ENCODE results near the gene ARHGAP12. TPM values are rescaled to one million over a fixed set of nuclear protein-coding genes. Genes with fewer than 3 reads are reported as not detected.

Gene ARHGAP12
- polyA plus RNA-seq, 5 donors = 26.3 to 45.5 (median 39.8) TPM

DNA sequence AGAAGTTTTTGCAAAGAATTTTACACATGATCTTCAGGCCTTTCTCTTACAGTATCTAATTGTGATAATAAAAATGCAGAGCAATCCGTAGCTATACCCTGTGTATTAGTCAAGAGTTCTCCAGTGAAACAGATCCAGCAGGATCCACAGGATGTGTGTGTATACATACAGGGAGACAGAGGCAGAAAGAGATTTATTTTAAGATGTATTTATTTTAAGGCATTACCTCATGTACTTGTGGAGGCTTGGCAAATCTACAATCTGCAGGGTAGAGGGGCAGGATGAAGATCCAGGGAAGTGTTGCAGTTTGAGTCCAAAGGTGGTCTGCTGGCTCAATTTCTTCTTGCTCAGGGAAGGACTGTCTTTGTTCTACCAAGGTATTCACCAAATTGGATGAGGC, 41.7 kb downstream of the ARHGAP12 start:
- DNase-seq = no peak

DNA sequence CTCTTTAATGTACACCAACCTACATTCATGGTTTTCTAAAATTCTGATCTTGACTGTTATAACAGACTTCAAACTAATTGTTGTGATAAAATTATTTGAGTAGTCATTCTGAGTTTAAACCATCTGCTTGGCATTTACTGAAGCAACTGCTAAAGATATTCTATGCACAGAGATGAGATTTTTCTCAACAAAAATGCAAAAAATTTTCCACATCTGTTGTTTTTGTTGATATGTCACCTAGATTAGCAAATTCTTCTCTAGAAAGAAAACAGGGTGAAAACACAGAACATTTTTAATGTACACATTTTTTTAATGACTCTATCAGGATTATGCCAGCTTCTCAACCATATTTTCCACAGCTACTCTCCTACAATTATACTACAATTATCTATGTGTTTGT, 42.7 kb downstream of the ARHGAP12 start:
- no peak for DNase-seq

DNA sequence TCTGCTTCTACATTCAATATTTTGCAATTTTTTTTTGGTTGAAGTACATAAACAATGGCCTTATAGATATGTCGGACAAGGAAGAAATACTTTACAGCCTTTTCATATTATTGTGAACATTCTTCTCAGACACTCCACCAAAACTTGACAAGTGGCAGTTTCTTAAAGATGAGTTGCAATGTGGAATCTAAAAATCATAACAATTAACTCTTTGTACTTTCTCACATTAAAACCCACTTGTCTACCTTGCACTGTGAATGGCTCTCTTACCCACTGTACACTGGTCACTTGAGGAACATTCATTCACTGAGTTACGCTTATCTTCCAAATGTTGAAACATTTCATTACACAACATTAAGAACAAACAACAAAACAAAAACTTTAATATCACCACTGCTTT, 44.2 kb downstream of the ARHGAP12 start:
- no peak for DNase-seq

DNA sequence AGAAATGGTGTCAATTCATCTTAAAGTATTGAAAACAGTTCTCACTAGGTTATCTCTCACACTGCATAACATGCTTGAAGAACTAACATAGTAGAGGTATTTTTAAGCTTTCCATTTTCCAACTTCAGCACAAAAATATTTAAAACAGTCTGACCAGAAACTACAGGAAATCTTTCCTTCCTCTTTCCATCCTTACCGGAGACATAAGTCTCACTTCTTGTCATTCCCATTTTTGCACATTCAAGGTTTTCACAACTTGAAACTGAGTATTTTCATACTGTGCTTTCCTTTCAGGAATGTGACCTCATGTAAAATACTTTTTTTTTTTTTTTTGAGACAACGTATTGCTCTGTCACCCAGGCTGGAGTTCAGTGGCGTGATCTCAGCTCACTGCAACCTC, 45.2 kb downstream of the ARHGAP12 start:
- DNase-seq = no peak

DNA sequence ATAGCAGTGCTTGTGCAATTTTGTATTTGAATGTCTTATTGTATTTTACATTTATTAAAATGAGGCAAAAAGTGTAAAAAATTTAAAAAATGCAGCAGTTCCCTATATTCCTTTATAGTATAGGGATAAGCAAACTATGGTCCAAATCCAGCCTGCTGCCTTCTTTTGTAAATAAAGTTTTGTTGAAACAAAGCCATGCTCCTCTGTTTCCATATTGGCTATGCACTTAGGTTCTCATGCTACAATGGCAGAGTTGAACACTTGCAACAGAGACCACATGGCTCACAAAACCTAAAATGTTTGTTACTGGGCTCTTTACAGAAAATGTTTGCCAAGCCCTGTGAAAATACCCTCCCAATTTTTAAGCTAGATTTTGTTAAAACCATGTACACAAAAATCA, 50.1 kb downstream of the ARHGAP12 start:
- DNase-seq = no peak

DNA sequence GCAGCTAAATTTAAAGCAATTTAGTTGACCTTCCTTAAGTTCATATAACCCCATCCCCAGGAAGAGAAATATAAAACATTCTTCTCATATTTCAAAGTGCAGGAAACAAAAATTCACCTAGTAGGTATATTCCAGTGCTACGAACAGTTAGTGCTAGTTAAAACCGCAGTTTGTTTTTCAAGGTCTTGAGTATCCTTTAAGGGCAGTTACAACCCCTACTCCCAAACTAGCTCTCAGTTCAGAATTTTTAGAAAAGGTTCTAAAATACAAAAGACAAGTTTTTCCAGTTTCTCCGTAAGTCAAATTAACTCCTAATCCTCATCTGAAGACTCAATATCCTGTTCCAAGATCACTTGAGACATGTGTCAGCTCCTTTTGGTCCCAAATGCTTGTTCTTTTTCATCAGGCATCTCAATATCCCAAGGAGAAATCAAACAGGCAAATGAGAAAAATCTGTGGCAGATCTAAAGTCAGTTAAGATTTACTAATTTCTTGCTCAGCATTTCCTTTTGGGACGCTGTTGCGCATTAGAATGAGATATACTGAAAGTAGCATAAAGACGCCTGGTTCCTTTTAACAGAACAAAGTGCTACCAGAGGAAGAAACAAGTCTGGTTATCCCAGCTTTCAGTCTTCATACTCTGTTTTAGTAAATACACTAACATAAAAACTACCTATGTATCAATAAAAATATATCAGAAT, 51.8 kb downstream of the ARHGAP12 start:
- no peak for DNase-seq

DNA sequence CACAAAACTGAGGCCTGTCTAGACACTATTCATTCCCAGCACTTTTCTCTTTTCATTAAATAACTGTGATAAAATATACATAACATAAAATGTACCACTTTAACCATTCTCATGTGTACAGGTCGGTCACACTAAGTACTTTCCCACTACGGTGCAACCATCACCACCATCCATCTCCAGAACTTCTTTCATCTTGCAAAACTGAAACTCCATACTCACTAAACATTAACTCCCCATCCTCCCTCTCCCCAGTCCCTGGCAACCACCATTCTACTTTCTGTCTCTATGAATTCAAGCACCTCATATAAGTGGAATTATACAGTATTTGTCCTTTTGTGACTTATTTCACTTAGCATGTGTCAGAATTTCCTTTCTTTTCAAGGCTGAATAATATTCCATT, 53.0 kb downstream of the ARHGAP12 start:
- DNase-seq = no peak

DNA sequence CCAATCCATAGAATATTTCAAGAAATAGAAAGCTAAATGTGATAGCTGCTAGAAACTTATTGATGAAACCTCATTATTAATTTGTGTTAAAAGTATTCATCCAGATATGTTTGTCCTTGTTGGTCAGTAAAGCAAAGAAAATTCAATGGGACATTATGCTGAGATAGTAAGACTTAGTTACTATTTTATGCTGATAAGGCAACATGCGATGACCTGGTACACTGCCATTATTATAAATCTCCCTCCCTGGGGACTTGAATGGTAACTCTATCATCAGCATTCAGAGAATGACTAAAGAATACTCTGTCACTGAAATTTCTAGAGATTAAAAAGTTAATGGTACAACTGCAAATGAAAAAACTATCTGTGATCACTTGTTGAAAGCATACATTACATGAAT, 54.9 kb downstream of the ARHGAP12 start:
- DNase-seq = no peak

DNA sequence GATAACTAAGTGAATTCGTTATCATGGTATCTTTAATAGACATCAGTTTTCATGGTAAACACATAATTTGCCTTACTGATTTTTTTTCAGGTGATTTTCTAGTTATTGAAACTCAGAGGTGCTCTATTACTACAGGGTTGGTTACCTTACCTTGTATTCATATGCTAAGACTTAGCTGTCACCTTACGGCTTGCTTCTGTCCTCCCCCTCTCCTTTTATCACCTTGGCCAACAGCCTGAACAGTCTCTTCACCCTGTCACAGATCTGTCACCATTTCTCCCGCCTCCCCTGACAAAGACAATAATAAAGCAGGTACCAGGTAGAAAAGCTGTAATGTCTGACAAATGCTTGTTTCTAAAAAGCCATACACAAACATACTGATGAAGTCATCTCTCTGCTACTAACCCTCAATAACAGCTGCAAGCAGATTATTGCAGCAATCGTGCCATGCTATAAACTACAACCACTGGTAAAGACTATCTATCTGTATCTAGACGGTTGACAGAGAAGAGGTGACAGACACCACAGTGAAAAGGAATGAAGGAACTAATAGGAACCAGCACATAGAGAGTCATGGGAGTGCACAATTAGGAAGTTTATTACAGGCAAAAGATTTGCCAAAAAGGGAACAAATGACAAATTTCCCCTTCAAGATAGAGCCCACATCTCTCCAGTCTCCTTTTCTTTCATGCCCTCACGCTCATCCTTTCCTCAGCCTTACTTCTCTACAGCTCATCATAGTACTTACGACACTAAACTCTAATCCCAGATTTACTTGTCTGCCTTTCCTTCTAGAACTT, 57.2 kb downstream of the ARHGAP12 start:
- no peak for DNase-seq

DNA sequence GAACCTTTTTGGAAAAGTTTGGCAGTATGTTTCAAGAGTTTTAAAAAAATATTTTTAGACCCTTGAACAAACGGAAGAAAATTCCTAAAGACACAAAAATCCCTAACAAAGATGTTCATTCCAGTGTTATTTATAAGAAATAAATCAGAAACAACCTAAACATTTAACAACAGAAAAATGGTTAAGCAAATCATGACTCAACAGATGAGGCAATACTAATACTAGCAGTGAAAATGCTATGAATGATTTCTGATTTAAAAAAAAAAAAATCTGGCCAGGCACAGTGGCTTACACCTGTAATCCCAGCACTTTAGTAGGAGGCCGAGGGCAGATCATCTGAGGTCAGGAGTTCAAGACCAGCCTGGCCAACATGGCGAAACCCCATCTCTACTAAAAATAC, 61.0 kb downstream of the ARHGAP12 start:
- DNase-seq = no peak

DNA sequence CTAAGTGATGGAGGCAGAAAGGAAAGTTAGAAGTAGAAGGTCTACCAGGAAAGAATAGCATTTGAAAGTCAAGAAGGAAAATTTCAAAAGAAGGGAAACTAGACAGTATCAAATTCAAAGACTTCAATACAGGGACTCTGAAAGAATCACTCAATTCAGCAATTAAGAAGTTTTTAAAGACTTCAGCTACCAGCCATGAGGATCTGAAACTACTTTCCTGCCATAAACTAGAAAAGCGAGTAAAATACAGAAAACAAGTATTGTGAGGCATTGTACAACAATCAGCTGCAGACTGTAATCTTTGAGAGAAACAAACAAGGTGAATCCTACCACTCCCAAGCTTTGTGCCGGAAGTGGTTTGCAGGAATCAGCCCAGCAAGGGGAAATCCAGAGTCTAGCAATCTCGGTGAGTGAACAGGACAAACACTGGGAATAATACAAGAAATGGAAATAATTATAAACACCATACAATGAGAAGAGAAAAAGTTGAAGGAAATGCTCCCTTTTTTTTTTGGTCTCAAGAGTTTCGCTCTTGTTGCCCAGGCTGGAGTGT, 62.4 kb downstream of the ARHGAP12 start:
- DNase-seq = no peak

DNA sequence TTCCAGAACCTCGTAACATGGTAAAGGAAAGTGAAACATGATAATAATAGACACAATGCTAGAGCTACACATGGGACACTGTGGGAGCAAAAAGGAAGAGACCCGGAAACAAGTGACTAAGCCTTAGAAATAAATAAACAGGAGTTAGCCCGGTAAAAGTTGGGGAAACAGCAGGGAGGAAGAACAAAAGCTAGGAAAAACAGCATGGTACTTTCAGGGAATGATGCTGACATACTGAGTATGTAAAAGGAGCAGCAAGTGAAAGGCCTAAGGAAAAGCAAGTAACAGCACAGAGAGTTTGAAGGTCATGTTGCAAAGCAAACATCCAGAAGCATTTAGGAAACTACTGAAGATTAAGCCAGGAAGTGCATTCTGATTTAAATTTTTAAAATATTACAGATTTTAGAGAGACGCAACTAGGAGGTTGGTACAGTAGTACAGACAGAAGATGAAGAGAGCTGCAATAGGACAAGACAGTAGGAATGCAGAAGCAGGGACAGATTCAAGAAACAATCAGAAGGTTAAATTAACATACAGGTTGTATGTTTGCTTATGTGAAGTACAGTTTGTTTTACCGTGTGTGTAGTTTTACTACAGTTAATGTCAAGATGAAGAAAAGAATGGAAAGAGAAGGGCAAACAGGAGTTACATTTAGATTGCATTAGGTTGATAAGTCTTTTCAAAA, 63.7 kb downstream of the ARHGAP12 start:
- DNase-seq = no peak

DNA sequence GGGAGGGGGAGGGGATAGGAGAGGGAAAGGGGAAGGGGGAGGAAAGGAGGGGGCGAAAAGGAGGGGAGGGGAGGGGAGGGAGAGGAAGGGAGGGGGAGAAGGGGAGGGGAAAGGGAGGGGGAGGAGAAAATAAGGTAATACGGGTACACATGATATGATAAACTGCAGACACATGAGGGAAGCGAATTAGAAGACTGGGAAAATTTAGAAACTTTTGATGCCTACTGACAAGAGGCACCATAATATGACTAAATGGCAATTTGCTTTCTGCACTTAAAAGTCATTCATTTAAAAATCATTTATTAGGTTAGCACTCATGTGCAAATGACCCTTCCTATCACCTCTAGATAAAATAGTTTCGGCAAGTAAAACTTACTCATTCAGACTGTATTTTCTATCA, 73.6 kb downstream of the ARHGAP12 start:
- no peak for DNase-seq

DNA sequence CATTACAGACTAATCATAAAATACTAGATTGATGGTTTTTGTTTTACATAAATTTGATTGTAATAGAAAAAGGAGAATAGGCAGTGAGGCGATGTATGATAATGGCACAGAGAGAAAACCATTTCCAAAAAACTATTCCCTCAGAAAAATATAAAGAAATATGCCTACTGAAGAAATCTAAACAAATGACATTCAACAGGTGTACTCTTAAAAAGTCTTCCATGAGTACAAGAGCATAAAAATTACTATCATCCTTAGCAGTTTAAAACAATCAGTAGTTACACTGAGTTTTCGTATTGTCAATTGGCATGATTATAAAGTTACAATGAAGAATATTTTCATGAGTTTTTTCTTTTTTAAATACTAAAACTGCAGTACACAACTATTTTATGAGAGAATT, 75.0 kb downstream of the ARHGAP12 start:
- no peak for DNase-seq

DNA sequence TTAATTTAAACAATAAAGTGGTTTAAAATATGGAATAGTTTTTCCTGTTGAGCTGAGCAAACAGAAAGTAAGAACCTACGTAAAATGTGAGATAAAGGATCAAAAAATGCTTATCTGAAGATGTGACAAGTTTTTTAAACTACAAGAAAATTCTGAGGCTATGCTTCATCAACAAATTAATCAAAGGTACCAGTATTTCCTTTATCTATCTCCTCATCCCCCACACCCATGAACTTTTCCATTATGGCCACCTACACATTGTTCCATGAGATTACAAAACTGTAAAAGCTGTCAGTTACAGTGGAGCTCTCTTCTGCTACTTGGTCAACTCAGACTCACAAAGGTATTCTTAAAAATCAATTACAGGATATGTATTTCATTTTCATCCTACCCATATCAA, 77.4 kb downstream of the ARHGAP12 start:
- no peak for DNase-seq

DNA sequence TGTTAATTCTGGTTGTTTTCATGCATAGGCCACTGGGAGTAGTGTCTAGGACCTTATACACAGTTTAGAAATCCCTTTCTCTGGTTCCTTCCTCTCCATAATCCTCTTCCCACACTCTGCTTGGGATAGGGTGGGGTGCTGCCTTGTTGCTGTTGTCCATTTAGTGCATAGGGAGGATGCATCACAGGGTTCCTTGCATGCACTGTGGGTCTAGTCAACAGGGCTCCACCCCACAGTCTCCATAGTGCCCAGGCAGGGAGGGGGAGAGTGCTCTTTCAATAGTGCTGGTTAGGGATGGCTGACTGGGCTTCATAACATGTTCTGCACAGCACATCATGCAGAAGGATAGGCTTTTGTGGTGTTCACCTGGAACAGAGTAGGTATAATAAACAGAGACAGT, 81.1 kb downstream of the ARHGAP12 start:
- no peak for DNase-seq

DNA sequence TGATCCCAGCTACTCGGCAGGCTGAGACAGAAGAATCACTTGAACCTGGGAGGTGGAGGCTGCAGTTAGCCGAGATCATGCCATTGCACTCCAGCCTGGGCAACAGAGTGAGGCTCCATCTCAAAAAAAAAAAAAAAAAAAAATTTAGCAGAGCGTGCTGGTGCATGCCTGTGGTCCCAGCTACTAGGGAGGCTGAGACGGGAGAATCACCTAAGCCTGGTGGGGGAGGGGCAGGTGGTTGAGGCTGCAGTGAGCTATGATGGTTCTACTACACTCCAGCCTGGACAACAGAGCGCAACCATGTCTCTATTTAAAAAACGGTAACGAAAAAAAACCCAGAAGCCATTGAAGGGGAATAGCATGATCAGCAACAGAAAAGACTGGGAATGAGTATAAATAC, 89.9 kb downstream of the ARHGAP12 start:
- no peak for DNase-seq

DNA sequence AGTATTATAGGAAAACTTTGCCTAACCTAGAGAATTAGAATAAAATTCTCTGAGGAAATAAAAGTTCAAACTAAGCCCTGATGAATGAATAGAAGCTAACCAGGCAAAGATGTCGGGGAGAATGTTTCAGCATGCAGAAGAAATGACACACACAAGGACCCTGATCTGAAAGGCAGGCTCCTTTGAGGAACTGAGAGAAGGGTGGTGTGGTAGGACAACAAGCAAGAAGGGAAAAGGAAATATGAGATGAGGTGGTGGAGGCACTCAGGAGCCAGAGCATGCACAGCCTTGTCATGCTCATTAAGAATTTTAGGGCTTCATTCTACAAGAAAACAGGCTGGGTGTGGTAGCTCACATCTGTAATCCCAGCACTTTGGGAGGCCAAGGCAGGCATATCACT, 90.6 kb downstream of the ARHGAP12 start:
- DNase-seq = no peak

DNA sequence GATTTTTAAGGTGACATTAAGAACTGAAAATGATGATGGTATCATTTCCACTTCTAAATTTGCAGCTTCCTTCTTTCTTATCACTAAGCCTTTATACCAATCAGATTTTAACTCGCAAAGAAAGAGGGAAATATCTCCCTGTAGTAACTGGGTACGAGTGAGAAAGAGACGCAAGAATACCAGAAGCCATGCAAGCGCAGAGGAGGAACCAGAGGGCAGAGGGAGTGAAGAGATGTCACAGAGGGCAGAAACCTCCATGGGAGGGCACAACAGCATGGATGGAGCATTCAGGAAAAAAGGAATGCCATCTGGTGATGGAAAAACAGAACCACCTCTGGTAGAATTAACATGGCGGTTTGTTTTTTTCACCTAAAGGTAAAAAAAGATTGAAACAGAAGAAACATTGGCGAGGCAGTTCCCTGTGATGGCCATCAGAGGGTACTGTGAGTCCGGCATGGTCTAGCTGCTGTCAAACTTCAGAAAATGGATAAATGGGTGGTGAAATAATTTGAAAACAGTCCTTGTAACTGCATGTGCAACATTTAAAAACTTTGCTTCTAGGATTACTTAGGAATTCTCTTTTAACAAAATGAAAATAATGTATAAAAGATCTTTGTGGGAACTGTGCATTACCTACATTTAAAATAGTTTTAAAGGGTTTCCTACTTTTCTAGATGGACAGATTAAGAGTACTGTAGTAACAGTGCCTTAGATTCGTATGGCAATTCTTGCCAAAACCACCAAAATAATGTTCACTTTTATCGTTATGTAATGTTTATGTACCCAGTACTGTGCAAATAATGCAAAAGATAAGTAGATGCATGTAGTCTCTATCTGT, 91.8 kb downstream of the ARHGAP12 start:
- no peak for DNase-seq

DNA sequence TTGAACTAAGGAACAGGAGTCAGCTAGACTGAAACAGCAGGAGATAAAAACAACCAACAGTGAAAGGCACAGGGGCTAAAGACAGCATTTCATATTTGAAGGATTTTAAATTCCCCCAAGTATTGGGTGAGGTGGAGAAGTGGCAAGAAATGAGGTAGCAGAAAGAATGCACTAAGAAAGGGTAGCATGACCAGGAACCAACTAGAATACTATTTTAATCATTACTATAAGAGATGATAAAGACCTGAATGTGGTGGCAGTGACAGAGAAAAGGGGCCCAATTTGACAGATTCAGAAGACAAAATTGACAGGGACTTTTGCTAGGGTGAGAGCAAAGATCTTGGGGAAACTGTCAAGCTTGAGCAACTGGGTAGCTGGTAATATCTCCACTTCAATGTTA, 94.9 kb downstream of the ARHGAP12 start:
- DNase-seq = no peak

DNA sequence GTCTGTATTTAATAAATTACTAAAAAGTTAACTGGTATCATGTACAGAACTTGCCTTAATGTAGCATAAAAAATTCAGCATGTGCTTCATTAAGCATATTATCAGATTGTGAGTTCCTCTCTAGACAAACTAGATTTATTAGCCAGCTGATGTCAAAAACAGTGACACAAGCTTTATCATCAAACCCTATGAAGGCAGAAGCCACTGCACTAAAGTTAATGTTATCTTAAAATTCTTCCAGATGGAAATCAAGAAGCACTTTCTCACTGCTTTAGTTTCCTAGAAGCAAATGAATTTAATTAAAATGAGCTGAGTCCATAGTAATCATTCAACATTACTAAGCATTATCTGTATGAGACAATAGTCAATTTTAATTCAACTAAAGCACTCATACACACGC, 96.4 kb downstream of the ARHGAP12 start:
- no peak for DNase-seq

DNA sequence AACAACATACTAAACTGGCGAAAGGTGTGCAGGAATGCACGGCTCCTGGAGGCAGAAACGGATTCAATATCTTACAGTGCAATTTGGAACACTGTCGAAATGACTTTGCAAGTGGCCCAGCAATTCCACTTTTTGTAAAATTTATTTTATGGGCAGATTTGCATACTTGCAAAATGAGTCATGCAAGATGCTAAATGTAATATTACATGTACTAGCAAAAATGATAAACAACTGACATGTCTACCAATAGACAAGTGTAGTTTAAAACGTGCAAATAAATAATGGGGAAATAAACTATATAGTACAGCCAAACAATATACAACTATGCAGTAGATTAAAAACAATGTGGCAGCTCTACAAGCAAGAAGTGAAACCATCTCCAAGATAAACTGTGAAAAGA, 97.7 kb downstream of the ARHGAP12 start:
- no peak for DNase-seq
